WTC11 (cell line): ENCODE measurements around the gene AIFM1. TPM values are rescaled to one million over a fixed set of nuclear protein-coding genes. Genes with fewer than 3 reads are reported as not detected.

Source experiments
- ATAC-seq: fragments of 200-7000 bp; cut with Tn5 transposase; 2 replicates; pipeline ENCODE4 v1.10.0; 2021; ENCODE audit warnings: mild to moderate bottlenecking, moderate library complexity
- CTCF ChIA-PET: fragments of 300-600 bp; sonication (Branson Sonifier 250); formaldehyde crosslinking; loops from one replicate; lab custom pipeline; 2021; ENCODE audit warnings: antibody characterized with exemption; lab: Charles Lee
- POLR2A ChIA-PET: fragments of 350-600 bp; sonication (Branson Sonifier 250); formaldehyde crosslinking; loops from one replicate; lab custom pipeline; 2021; ENCODE audit warnings: antibody characterized with exemption; lab: Charles Lee
- DNase-seq: peaks from one replicate; pipeline ENCODE4 v3.0.0; 2021; ENCODE audit warnings: low spot score
- H3K27ac Mint-ChIP-seq: 2 replicates; pipeline ENCODE4 v1.8.0; 2021; ENCODE audit warnings: mixed read lengths
- H3K27me3 Mint-ChIP-seq: 2 replicates; pipeline ENCODE4 v1.8.0; 2021; ENCODE audit warnings: low read depth, mild to moderate bottlenecking, moderate library complexity, mixed read lengths
- H3K36me3 Mint-ChIP-seq: 2 replicates; pipeline ENCODE4 v1.8.0; 2021; ENCODE audit warnings: mixed read lengths
- H3K4me1 Mint-ChIP-seq: 2 replicates; pipeline ENCODE4 v1.8.0; 2022; ENCODE audit warnings: mixed read lengths
- H3K4me3 Mint-ChIP-seq: 2 replicates; pipeline ENCODE4 v1.8.0; 2021; ENCODE audit warnings: mild to moderate bottlenecking, moderate library complexity, mixed read lengths
- H3K9me3 Mint-ChIP-seq: 2 replicates; pipeline ENCODE4 v1.8.0; 2021; ENCODE audit warnings: mixed read lengths
- ATF1 ChIP-seq: sonication (generic); formaldehyde crosslinking; IDR thresholded peaks from 2 replicates; pipeline ENCODE4 v1.8.1; 2023; ENCODE audit warnings: mild to moderate bottlenecking, moderate library complexity, missing genetic modification reagents
- GRHL2 ChIP-seq: fragments of 250-450 bp; sonication (Bioruptor Pico); IDR thresholded peaks from 2 replicates; pipeline ENCODE4 v1.8.0; 2022; ENCODE audit warnings: mild to moderate bottlenecking, moderate library complexity; ENCODE audit not compliant: insufficient replicate concordance, severe bottlenecking
- IRF2 ChIP-seq: sonication (generic); formaldehyde crosslinking; IDR thresholded peaks from 2 replicates; pipeline ENCODE4 v1.8.0; 2022; ENCODE audit warnings: low read depth, missing genetic modification reagents, borderline replicate concordance
- ZNF396 ChIP-seq: fragments of 250-450 bp; sonication (Bioruptor Pico); IDR thresholded peaks from 2 replicates; pipeline ENCODE4 v1.8.0; 2021; ENCODE audit warnings: mild to moderate bottlenecking, moderate library complexity, borderline replicate concordance
- total RNA-seq: library from RNA; stranded (reverse); gene quantifications from 3 replicates; pipeline ENCODE4 v1.2.3, GENCODE V29; 2021
- TF ChIP-seq, protein P1 (sequence below): fragments of 250-450 bp; sonication (Bioruptor Pico); IDR thresholded peaks from 2 replicates; pipeline ENCODE4 v1.9.0; 2021; ENCODE audit warnings: mild to moderate bottlenecking
- TF ChIP-seq, protein P2 (sequence below): sonication (generic); formaldehyde crosslinking; IDR thresholded peaks from 2 replicates; pipeline ENCODE4 v1.8.0; 2023; ENCODE audit warnings: missing genetic modification reagents
- TF ChIP-seq, protein P3 (sequence below): fragments of 250-450 bp; sonication (Bioruptor Pico); IDR thresholded peaks from 2 replicates; pipeline ENCODE4 v1.8.0; 2021; ENCODE audit warnings: mild to moderate bottlenecking
- TF ChIP-seq, protein P4 (sequence below): fragments of 250-450 bp; sonication (Bioruptor Pico); IDR thresholded peaks from 2 replicates; pipeline ENCODE4 v1.9.0; 2021; ENCODE audit warnings: moderate library complexity, mild to moderate bottlenecking, inconsistent platforms, borderline replicate concordance
- TF ChIP-seq, protein P5 (sequence below): sonication (generic); formaldehyde crosslinking; IDR thresholded peaks from 2 replicates; pipeline ENCODE4 v1.8.0; 2022; ENCODE audit warnings: mild to moderate bottlenecking, missing genetic modification reagents
- TF ChIP-seq, protein P6 (sequence below): sonication (generic); formaldehyde crosslinking; IDR thresholded peaks from 2 replicates; pipeline ENCODE4 v1.8.0; 2022; ENCODE audit warnings: mild to moderate bottlenecking, missing genetic modification reagents

AIFM1 gene
- total RNA-seq, 1 experiment from 2014 or later = 53.5 TPM

DNA sequence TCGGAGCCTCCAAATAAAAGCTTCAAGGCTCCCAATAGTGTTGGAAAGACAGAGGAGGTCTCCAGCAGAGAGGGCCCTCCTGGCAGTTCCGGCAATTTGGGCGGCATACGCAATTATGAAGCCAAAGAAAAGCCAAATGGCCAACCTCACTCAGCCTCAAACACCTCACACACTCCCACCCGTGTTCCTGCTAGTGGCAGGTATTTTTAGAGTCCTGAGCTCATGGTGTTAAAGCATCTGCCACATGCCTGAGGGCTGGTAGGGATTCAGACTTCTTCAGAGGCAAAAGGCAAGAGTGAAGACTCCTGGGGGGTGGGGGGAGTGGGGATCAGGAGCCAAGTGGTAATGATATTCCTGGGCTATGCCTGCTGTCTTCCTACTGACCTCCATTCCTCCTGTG is 13.5 kb upstream of the AIFM1 start:
- TF ChIP-seq, protein P1, sequence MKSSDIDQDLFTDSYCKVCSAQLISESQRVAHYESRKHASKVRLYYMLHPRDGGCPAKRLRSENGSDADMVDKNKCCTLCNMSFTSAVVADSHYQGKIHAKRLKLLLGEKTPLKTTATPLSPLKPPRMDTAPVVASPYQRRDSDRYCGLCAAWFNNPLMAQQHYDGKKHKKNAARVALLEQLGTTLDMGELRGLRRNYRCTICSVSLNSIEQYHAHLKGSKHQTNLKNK (CRISPR knock-in tag) = no peak
- TF ChIP-seq, protein P2, sequence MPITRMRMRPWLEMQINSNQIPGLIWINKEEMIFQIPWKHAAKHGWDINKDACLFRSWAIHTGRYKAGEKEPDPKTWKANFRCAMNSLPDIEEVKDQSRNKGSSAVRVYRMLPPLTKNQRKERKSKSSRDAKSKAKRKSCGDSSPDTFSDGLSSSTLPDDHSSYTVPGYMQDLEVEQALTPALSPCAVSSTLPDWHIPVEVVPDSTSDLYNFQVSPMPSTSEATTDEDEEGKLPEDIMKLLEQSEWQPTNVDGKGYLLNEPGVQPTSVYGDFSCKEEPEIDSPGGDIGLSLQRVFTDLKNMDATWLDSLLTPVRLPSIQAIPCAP (CRISPR knock-in tag) = no peak
- TF ChIP-seq, protein P3, sequence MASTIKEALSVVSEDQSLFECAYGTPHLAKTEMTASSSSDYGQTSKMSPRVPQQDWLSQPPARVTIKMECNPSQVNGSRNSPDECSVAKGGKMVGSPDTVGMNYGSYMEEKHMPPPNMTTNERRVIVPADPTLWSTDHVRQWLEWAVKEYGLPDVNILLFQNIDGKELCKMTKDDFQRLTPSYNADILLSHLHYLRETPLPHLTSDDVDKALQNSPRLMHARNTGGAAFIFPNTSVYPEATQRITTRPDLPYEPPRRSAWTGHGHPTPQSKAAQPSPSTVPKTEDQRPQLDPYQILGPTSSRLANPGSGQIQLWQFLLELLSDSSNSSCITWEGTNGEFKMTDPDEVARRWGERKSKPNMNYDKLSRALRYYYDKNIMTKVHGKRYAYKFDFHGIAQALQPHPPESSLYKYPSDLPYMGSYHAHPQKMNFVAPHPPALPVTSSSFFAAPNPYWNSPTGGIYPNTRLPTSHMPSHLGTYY (CRISPR knock-in tag) = no peak
- TF ChIP-seq ZNF396 (CRISPR knock-in tag) = no peak
- H3K4me3 Mint-ChIP-seq = no peak overlapping the region
- H3K9me3 Mint-ChIP-seq = no peaks in the 10 kb centered on the region
- H3K27me3 Mint-ChIP-seq = no peaks in the 10 kb centered on the region
- ATAC-seq (no peak), DNase-seq (no peak)
- ChIA-PET POLR2A (interaction anchor here (0.7 kb wide), 1 partner anchor 1426 kb away, joined by 5 read pairs; no protein-coding TSS in a partner anchor), CTCF (interaction anchor here (0.6 to 0.8 kb wide), 2 partner anchors 118 to 1457 kb away, joined by 3 to 4 read pairs; no protein-coding TSS in a partner anchor)
- H3K36me3 Mint-ChIP-seq = no peaks in the 10 kb centered on the region; the same call in 1 of the 2 replicates
- no peaks in the 10 kb centered on the region for H3K4me1 Mint-ChIP-seq
- no peak overlapping the region for H3K27ac Mint-ChIP-seq

DNA sequence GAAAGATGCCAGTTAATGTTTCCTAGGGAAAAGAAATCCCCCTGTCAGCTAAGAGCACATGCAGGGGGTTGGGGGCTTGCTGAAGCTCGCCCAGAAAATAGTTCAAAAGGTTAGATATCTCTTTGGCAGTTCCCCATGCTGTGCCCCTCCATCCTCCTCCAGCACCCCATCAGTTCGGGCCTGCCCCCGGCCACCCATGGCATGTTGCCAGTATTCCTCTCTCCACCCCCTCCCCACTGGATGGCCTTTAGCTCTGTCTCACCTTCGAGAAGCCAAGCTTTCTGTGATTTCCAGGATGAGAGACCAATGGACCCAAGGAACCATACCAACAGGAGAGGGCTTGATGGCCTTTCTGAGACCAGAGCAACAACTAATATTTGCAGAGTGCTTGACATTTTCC is 11.3 kb upstream of the AIFM1 start:
- no peaks in the 10 kb centered on the region; the same call in 1 of the 2 replicates for H3K36me3 Mint-ChIP-seq
- H3K27ac Mint-ChIP-seq = no peak overlapping the region
- CTCF ChIA-PET = interaction anchor here (0.5 kb wide), 1 partner anchor 11 kb away, joined by 3 read pairs; no protein-coding TSS in a partner anchor
- no peak overlapping the region for H3K4me3 Mint-ChIP-seq
- TF ChIP-seq, protein P3 (CRISPR knock-in tag) = no peak
- TF ChIP-seq, protein P1 (CRISPR knock-in tag) = no peak
- TF ChIP-seq ATF1 (CRISPR knock-in tag) (no peak), GRHL2 (CRISPR knock-in tag) (no peak)
- TF ChIP-seq, protein P4, sequence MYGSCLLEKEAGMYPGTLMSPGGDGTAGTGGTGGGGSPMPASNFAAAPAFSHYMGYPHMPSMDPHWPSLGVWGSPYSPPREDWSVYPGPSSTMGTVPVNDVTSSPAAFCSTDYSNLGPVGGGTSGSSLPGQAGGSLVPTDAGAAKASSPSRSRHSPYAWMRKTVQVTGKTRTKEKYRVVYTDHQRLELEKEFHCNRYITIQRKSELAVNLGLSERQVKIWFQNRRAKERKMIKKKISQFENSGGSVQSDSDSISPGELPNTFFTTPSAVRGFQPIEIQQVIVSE (CRISPR knock-in tag) = no peak
- TF ChIP-seq, protein P5, sequence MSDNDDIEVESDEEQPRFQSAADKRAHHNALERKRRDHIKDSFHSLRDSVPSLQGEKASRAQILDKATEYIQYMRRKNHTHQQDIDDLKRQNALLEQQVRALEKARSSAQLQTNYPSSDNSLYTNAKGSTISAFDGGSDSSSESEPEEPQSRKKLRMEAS = no peak
- H3K4me1 Mint-ChIP-seq = peaks cover 6% of the 10 kb centered on the region
- DNase-seq (no peak), ATAC-seq (no peak)
- H3K9me3 Mint-ChIP-seq = no peaks in the 10 kb centered on the region
- POLR2A ChIA-PET = no interaction called here
- H3K27me3 Mint-ChIP-seq = peaks cover 13% of the 10 kb centered on the region

DNA sequence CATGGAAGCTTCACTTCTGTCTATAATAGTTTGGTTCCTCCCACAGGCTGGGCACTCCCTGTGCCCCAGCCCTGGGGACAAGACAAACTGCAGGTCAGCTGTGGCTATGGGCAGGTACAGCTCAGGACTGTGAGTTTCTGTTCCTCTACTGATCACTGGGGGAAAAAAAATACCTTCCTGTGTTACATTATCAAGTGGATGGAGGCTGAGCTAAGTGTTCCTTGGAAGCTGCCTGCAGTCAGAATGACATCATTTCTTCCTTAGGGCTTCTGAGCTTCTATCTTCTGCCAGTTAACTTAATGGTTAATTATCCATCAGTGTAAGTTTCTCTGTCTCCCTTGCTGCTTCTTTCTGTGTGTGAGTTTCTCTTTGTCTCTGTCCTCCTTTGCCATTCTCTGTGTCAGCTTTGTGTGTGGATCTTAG is 10.7 kb upstream of the AIFM1 start:
- no peak for DNase-seq
- H3K27ac Mint-ChIP-seq = no peak overlapping the region
- no peaks in the 10 kb centered on the region; the same call in 1 of the 2 replicates for H3K36me3 Mint-ChIP-seq
- H3K4me3 Mint-ChIP-seq = no peak overlapping the region
- TF ChIP-seq, protein P6, sequence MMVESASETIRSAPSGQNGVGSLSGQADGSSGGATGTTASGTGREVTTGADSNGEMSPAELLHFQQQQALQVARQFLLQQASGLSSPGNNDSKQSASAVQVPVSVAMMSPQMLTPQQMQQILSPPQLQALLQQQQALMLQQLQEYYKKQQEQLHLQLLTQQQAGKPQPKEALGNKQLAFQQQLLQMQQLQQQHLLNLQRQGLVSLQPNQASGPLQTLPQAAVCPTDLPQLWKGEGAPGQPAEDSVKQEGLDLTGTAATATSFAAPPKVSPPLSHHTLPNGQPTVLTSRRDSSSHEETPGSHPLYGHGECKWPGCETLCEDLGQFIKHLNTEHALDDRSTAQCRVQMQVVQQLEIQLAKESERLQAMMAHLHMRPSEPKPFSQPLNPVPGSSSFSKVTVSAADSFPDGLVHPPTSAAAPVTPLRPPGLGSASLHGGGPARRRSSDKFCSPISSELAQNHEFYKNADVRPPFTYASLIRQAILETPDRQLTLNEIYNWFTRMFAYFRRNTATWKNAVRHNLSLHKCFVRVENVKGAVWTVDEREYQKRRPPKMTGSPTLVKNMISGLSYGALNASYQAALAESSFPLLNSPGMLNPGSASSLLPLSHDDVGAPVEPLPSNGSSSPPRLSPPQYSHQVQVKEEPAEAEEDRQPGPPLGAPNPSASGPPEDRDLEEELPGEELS (CRISPR knock-in tag) = no peak
- TF ChIP-seq IRF2 (CRISPR knock-in tag) = no peak
- ChIA-PET CTCF (no interaction called here), POLR2A (no interaction called here)
- H3K27me3 Mint-ChIP-seq = peaks cover 14% of the 10 kb centered on the region
- H3K4me1 Mint-ChIP-seq = peaks cover 6% of the 10 kb centered on the region
- H3K9me3 Mint-ChIP-seq = no peaks in the 10 kb centered on the region
- no peak for ATAC-seq
